Measurements from ENCODE around the gene MRPS7.
A peak's percentile ranks its signal among the peaks of the same experiment; 100 is the strongest.

MRPS7 gene

DNA sequence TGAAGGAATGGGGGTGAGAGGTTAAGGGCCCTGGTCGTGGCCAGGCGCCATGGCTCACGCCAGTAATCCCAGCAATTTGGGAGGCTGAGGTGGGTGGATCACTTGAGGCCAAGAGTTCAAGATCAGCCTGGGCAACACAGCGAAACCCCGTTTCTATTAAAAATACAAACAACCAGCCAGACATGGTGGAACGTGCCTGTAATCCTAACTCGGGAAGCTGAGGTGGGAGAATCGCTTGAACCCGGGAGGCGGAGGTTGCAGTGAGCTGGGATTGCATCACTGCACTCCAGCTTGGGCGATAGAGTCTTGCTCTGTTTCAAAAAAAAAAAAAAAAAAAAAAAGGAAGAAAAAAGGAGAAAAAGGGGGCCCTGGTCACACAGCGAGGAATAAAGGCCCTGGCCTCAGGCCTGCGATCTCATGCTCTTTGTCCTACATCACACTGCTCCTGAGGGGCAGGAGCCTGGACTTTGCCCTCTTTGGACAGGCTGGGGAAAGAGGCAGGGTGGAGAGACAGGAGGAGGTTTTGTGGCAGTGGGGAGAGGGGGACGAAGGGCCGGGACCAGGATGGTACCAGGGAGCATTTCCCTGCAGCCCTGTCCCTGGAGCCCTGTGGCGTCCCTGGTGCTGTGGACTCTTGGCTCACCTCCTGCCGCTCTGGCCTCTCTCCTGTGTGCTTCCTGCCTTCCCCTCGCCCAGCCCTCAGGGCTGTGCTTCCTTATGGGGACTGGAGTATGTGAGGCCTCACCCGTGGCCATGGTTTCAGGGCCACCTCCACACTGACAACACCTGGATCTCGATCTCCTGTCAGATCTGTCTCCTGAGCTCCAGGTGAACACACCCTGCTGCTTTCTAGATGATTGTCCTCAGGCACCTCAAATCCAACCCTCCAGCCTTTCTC lies 47.3 kb downstream of the MRPS7 start:
- DNase-seq (ENCODE audit: low spot score), result peak; percentile 88

DNA sequence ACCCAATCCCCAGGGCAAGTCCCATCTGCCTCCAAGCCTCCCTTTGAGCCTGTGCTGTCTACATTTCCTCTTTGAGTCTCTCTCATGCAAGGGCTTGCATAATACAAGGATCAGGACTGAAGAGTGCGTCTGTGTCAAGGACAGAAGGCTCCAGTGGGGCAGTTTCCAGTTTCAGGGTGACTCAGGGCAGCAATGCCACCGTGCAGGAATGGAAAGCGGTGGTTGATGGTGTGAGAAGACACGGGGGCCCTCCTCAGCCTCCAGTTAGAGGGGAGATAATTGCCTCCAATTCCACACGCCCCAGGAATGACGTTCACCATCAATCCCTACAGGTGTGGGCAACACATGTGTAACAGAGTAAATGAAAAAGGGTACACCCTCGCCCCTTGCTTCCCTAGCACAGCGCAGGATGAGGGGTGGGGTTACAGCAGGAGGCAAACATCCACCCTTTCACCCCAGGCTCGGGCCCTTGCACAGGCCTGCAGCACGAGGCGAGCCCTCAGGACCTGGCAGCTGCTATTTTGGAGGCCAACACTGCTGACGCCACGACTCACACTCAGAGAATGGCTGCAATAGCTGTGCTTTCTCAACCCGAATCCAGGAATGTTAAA lies 52.4 kb downstream of the MRPS7 start:
- DNase-seq (ENCODE audit: low spot score), result no peak

DNA sequence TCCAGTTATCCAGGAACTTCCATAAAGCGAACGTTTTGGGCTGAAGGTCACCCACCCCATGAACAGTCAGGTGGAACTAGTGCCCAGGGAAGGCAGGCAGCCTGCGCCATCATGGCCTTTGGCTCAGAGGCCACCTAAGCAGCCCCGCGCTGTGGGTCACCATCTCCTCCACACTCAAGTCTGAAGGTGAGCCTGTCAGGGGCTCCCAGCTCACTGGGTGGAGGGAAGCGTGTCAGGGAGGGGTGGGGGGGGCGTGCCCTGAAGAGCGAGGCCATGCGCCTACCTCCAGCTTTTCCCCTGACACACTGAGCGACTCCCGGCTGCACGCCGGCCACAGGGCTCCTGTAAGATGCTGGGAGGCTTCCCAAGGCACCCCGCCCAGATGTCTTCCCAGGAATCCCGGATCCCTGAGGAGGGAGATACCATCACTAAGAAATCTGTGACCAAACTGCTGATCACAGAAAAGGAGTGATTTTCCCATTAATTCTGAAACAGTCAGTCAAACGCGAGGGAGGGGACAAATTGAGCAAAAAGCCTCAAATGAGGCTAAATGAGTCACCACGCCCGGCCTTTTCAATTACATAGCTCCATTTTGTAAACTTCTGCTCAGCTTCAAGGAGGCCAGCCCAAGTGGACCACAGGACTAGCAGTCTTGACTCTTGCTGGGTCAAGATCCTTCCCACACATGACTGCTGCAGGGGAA lies 54.0 kb downstream of the MRPS7 start:
- DNase-seq (ENCODE audit: low spot score), result no peak

Data from HuH-7 (cell line).